CD4-positive, alpha-beta memory T cell (primary cell): ENCODE results near the gene F2R. TPM values are rescaled to one million over a fixed set of nuclear protein-coding genes. Genes with fewer than 3 reads are reported as not detected.
A peak's percentile ranks its signal among the peaks of the same experiment; 100 is the strongest.

ENCODE experiments used
- CTCF ChIA-PET: fragments of 350-600 bp; sonication (Branson Sonifier 250); formaldehyde crosslinking; loops from one replicate; lab custom pipeline; 2021; ENCODE audit warnings: inconsistent platforms; ENCODE audit not compliant: partially characterized antibody; lab: Charles Lee
- POLR2A ChIA-PET: fragments of 350-600 bp; sonication (Branson Sonifier 250); formaldehyde crosslinking; loops from one replicate; lab custom pipeline; 2021; ENCODE audit not compliant: partially characterized antibody; lab: Charles Lee
- DNase-seq, 5 donors: peaks; one replicate each; pipeline versions ENCODE4 v3.0.0 to v3.0.0-alpha.2; 2020 to 2022; ENCODE audit warnings: mixed read lengths in 1 of 5
- H3K27ac ChIP-seq: one replicate; pipeline ENCODE4 v1.7.0; 2013; ENCODE audit warnings: low read depth, low read length
- H3K27me3 ChIP-seq: 2 replicates; pipeline ENCODE4 v1.7.0; 2013; ENCODE audit warnings: mild to moderate bottlenecking, low read length, moderate library complexity; ENCODE audit not compliant: insufficient read depth
- H3K36me3 ChIP-seq: 2 replicates; pipeline ENCODE4 v1.7.0; 2013; ENCODE audit warnings: mild to moderate bottlenecking, low read length, moderate library complexity; ENCODE audit not compliant: insufficient read depth
- H3K4me1 ChIP-seq: 2 replicates; pipeline ENCODE4 v1.7.0; 2013; ENCODE audit warnings: mild to moderate bottlenecking, low read length, moderate library complexity; ENCODE audit not compliant: insufficient read depth
- H3K4me3 ChIP-seq, 2 donors: one replicate each; pipeline ENCODE4 v1.7.0; 2013; ENCODE audit warnings: low read length in 2 of 2, mild to moderate bottlenecking in 1 of 2
- H3K9me3 ChIP-seq, 2 donors: one replicate each; pipeline ENCODE4 v1.7.0; 2013; ENCODE audit warnings: low read length in 2 of 2, control low read depth in 1 of 2; ENCODE audit not compliant: control insufficient read depth in 1 of 2
- H3K27ac Mint-ChIP-seq, 7 donors: one replicate each; pipeline ENCODE4 v1.8.0; 2020 to 2021; ENCODE audit warnings: mixed read lengths in 7 of 7, mild to moderate bottlenecking in 6 of 7, inconsistent platforms in 3 of 7, moderate library complexity in 3 of 7
- H3K27me3 Mint-ChIP-seq, 2 donors: one replicate each; pipeline ENCODE4 v1.8.0; 2020 to 2021; ENCODE audit warnings: mixed read lengths in 2 of 2
- H3K36me3 Mint-ChIP-seq, 2 donors: one replicate each; pipeline ENCODE4 v1.8.0; 2020 to 2021; ENCODE audit warnings: mixed read lengths in 2 of 2, inconsistent platforms in 1 of 2, mild to moderate bottlenecking in 1 of 2
- H3K4me1 Mint-ChIP-seq, 4 donors: one replicate each; pipeline ENCODE4 v1.8.0; 2020 to 2021; ENCODE audit warnings: mixed read lengths in 4 of 4, mild to moderate bottlenecking in 1 of 4
- H3K4me3 Mint-ChIP-seq, 8 donors: one replicate each; pipeline ENCODE4 v1.8.0; 2020 to 2021; ENCODE audit warnings: mixed read lengths in 8 of 8, mild to moderate bottlenecking in 7 of 8, moderate library complexity in 6 of 8, inconsistent platforms in 3 of 8
- H3K9me3 Mint-ChIP-seq, 8 donors: one replicate each; pipeline ENCODE4 v1.8.0; 2020 to 2021; ENCODE audit warnings: mixed read lengths in 8 of 8, mild to moderate bottlenecking in 5 of 8, inconsistent platforms in 3 of 8, moderate library complexity in 1 of 8
- intact Hi-C: fragments of 100-400 bp; cut with micrococcal nuclease; formaldehyde crosslinking; loops from one replicate; pipeline ENCODE4 v1.15.1; 2023
- polyA plus RNA-seq, 2 donors: library from polyadenylated mRNA; unstranded; fragments of 300-500 nt; fragmentation: Illumina TruSeq; gene quantifications; one replicate each; pipeline ENCODE4 v1.2.3, GENCODE V29; 2021
- total RNA-seq, 2 experiments: library from RNA; stranded (reverse); gene quantifications; one replicate each; pipeline ENCODE4 v1.2.3, GENCODE V29; 2021

Gene F2R
- total and polyA plus RNA-seq, 4 experiments from 2014 or later, result 6.7 to 14.6 (median 10.7) TPM

DNA sequence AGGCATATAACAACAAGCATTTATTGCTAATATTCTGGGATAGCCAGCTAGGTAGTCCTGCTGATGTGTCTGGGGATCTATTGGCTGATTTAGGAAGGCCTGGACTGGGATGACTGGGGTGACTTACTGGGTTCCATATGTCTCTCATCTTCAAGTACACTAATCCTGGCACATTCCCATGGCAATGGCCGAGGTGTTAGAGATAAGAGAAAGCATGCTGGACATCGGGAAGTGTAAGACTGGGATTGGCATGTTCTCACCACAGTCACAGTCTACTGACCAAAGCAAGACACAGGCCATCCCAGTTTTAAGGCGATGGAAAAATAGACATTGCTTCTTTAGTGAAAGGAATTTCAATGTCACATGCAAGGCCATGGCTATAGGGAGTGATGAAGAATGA, 29.7 kb downstream of the F2R start:
- Histone ChIP-seq H3K27me3 (no peaks in the 10 kb centered on the region), H3K9me3 (no peaks in the 10 kb centered on the region), H3K4me1 (no peaks in the 10 kb centered on the region), H3K4me3 (no peak overlapping the region), H3K36me3 (no peaks in the 10 kb centered on the region), H3K27ac (no peak overlapping the region)
- no peak for DNase-seq
- CTCF ChIA-PET, result no interaction called here
- Mint-ChIP-seq H3K4me3 (no peak overlapping the region), H3K9me3 (no peaks in the 10 kb centered on the region), H3K27ac (no peak overlapping the region), H3K4me1 (peaks cover 1 to 5% (median 3%) of the 10 kb centered on the region in 4 donors), H3K27me3 (peaks cover 0 to 3% of the 10 kb centered on the region in 2 donors), H3K36me3 (no peaks in the 10 kb centered on the region)
- POLR2A ChIA-PET, result no interaction called here
- intact Hi-C loops, result no loop called here

DNA sequence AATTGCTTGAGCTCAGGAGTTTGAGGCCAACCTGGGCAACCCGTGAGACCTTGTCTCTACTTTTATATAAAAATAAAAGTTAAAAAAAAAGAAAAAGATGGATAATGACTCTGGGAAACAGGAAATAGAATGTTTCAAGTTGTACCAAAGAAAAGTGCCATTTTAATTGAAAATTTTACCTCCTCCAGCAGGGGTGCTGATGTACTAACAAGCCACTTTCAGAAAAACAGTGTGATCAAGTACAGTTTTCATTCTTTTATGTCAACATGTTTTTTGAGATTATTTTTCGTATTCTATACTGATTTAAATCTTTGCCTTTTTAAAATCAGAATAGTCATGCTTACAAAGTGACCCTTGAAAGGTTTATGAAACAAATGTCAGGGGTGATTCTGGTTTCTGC, 30.8 kb downstream of the F2R start:
- no peak overlapping the region for H3K4me3 Mint-ChIP-seq
- H3K4me1 Mint-ChIP-seq, result peaks cover 0 to 1% (median 0%) of the 10 kb centered on the region in 4 donors
- H3K4me3 ChIP-seq, result no peak overlapping the region
- no peak overlapping the region for H3K27ac ChIP-seq
- no peak overlapping the region for H3K27ac Mint-ChIP-seq
- CTCF ChIA-PET, result no interaction called here
- H3K36me3 ChIP-seq, result no peaks in the 10 kb centered on the region
- no peaks in the 10 kb centered on the region for H3K36me3 Mint-ChIP-seq
- H3K9me3 Mint-ChIP-seq, result no peaks in the 10 kb centered on the region
- peaks cover 0 to 3% of the 10 kb centered on the region in 2 donors for H3K27me3 Mint-ChIP-seq
- H3K9me3 ChIP-seq, result no peaks in the 10 kb centered on the region
- POLR2A ChIA-PET, result interaction anchor here (1.0 kb wide), 1 partner anchor 8 kb away, joined by 6 read pairs; no protein-coding TSS in a partner anchor
- H3K27me3 ChIP-seq, result no peaks in the 10 kb centered on the region
- intact Hi-C loops, result no loop called here
- H3K4me1 ChIP-seq, result no peaks in the 10 kb centered on the region
- no peak for DNase-seq

DNA sequence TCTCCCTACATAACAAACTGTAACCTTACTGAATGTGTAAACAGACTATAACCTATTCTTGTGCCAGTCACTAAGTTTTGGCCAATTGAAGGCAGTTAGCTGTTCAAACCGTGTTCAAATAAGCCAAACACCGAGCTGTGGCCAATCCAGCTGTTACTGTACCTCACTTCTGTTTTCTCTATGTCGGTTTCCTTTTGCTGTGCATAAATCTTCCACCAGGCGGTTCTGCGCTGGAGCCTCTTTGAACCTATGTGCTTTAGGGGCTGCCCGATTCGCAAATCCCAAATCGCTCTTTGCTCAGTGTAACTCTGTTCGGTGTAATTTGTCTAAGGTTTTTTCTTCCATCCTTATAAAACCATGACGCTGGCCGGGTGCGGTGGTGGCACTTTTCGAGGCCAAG, 31.8 kb downstream of the F2R start:
- Mint-ChIP-seq H3K4me3 (no peak overlapping the region), H3K9me3 (no peaks in the 10 kb centered on the region), H3K36me3 (no peaks in the 10 kb centered on the region), H3K27ac (no peak overlapping the region), H3K4me1 (peaks cover 0 to 1% (median 0%) of the 10 kb centered on the region in 4 donors), H3K27me3 (peaks cover 0 to 3% of the 10 kb centered on the region in 2 donors)
- DNase-seq, result no peak
- Histone ChIP-seq H3K4me3 (no peak overlapping the region), H3K36me3 (no peaks in the 10 kb centered on the region), H3K9me3 (no peaks in the 10 kb centered on the region), H3K27me3 (no peaks in the 10 kb centered on the region), H3K4me1 (no peaks in the 10 kb centered on the region), H3K27ac (no peak overlapping the region)
- ChIA-PET POLR2A (interaction anchor here (1.0 to 1.5 kb wide), 3 partner anchors 8 to 10 kb away, joined by 3 to 6 read pairs (median 5); no protein-coding TSS in a partner anchor), CTCF (interaction anchor here (1.5 kb wide), 1 partner anchor 26 kb away, joined by 4 read pairs; no protein-coding TSS in a partner anchor)
- intact Hi-C loops, result no loop called here

DNA sequence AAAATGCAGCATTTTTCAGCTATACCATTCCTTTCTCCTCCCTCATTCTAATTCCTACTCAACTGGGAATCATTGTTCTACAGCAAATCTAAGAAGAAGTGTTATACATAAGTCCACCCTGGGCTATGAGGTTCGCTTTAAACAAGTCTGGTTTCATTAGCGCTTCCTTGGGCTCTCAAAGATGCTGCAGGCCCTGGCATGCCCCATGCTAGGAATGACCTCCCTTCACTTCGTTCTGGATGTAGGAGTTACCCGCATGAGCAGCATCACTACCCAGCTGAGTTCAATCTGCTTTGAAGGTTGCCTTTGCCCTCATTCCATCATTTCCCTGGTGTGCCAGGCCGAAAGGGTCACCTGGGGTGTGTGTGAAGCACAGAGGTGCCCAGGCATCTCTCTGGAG, 35.4 kb downstream of the F2R start:
- DNase-seq, result no peak
- no peaks in the 10 kb centered on the region for H3K4me1 ChIP-seq
- Mint-ChIP-seq H3K4me1 (peaks cover 0 to 1% (median 0%) of the 10 kb centered on the region in 4 donors), H3K9me3 (no peaks in the 10 kb centered on the region), H3K36me3 (no peaks in the 10 kb centered on the region), H3K27ac (no peak overlapping the region), H3K4me3 (no peak overlapping the region), H3K27me3 (peaks cover 0 to 3% of the 10 kb centered on the region in 2 donors)
- no peak overlapping the region for H3K27ac ChIP-seq
- intact Hi-C loops, result no loop called here
- ChIA-PET CTCF (no interaction called here), POLR2A (no interaction called here)
- no peaks in the 10 kb centered on the region for H3K9me3 ChIP-seq
- no peaks in the 10 kb centered on the region for H3K27me3 ChIP-seq
- no peaks in the 10 kb centered on the region for H3K36me3 ChIP-seq
- H3K4me3 ChIP-seq, result no peak overlapping the region

DNA sequence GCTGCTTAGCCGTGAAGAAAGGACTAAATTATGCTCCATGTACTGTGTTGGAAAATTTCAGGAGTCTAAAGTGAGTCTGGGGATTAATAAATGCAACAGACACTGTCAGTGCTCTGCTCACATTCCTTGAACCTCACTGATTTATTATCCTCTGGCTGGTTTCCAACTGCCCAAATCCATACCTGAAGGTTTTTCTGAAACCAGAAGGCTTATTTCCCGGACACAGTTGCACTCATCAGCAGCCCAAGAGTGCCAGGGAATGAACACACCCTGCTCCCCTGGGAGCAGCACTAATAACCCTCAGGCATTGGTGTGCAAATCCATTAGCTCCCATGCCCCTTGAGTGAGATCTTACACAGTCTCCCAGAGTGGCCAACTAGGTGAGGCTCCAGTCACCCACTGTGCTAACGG, 38.7 kb downstream of the F2R start:
- Histone ChIP-seq H3K9me3 (no peaks in the 10 kb centered on the region), H3K27me3 (no peaks in the 10 kb centered on the region), H3K27ac (no peak overlapping the region), H3K36me3 (no peaks in the 10 kb centered on the region), H3K4me1 (no peaks in the 10 kb centered on the region), H3K4me3 (no peak overlapping the region)
- peak overlapping the region in 1 of 8 donors; percentile 37 for H3K4me3 Mint-ChIP-seq
- no peaks in the 10 kb centered on the region for H3K36me3 Mint-ChIP-seq
- no peak overlapping the region for H3K27ac Mint-ChIP-seq
- intact Hi-C loops, result no loop called here
- peaks cover 0 to 2% (median 0%) of the 10 kb centered on the region in 4 donors for H3K4me1 Mint-ChIP-seq
- no peaks in the 10 kb centered on the region for H3K9me3 Mint-ChIP-seq
- no peaks in the 10 kb centered on the region for H3K27me3 Mint-ChIP-seq
- no peak for DNase-seq
- POLR2A ChIA-PET, result interaction anchor here (0.9 kb wide), 1 partner anchor 22 kb away, joined by 6 read pairs; no protein-coding TSS in a partner anchor
- CTCF ChIA-PET, result interaction anchor here (1.1 to 2.1 kb wide), 3 partner anchors 16 to 20 kb away, joined by 4 to 8 read pairs (median 5); no protein-coding TSS in a partner anchor

DNA sequence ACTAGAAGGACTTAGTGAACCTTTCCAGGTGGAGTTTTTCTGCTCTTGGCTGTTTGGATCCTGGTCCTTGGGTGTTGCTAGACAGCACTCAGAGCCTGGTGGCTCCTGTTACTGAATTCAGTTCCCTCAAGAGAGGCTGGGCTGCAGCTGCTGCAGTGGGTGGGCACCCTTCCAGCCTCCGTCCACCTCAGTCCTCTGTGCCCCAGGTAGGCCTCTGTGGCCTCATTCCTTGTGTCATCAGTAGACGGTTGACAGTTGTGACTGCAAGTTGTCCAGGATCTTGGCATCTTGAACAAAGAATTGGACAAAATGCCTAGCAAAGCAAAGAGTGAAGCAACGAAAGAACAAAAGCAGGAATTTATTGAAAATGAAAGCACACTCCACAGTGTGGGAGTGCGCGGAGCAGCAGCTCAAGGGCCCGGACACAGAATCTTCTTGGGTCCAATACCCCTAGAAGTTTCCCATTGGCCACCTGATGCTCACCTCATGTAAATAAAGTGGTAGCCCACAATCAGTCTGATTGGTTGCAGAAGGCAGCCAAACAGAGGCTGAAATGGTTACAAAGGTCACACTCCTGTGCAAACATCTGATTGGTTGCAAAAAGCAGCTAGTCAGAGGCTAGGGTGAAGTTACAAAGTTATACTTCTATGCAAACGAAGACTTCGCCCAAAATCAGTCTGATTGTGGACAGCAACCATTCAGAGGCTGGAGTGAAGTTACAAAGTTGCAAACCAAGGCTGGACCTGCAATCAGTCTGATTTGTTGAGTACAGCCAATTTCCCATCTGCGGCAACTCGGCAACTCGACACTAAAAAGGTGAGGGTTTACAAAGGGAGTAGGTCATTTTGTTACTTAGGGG, 40.1 kb downstream of the F2R start:
- ChIA-PET CTCF (interaction anchor here (1.1 to 1.5 kb wide), 3 partner anchors 16 to 18 kb away, joined by 3 to 8 read pairs (median 4); no protein-coding TSS in a partner anchor), POLR2A (interaction anchor here (0.9 to 1.2 kb wide), 2 partner anchors 17 to 24 kb away, joined by 3 to 6 read pairs; no protein-coding TSS in a partner anchor)
- H3K4me1 Mint-ChIP-seq, result peaks cover 0 to 2% (median 0%) of the 10 kb centered on the region in 4 donors
- H3K4me3 ChIP-seq, result no peak overlapping the region
- no peaks in the 10 kb centered on the region for H3K27me3 Mint-ChIP-seq
- H3K9me3 Mint-ChIP-seq, result no peaks in the 10 kb centered on the region
- no peaks in the 10 kb centered on the region for H3K27me3 ChIP-seq
- H3K27ac ChIP-seq, result no peak overlapping the region
- H3K36me3 ChIP-seq, result no peaks in the 10 kb centered on the region
- H3K4me1 ChIP-seq, result no peaks in the 10 kb centered on the region
- DNase-seq, result no peak
- intact Hi-C loops, result no loop called here
- no peak overlapping the region for H3K27ac Mint-ChIP-seq
- H3K36me3 Mint-ChIP-seq, result no peaks in the 10 kb centered on the region
- no peaks in the 10 kb centered on the region for H3K9me3 ChIP-seq
- no peak overlapping the region for H3K4me3 Mint-ChIP-seq

DNA sequence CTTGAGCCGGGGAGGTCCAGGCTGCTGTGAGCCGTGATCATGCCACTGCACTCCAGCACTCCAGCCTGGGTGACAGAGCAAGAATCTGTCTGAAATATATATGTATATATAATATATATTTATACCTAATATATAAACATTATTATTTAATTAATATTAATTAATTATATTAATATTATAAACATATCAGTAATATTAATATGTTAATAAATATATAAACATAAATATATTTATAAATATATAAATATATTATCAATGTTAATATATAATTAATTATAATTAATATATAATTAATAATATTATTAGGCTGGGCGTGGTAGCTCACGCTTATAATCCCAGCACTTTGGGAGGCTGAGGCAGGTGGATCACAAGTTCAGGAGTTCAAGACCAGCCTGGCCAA, 41.1 kb downstream of the F2R start:
- no peaks in the 10 kb centered on the region for H3K36me3 ChIP-seq
- H3K9me3 ChIP-seq, result no peaks in the 10 kb centered on the region
- no peaks in the 10 kb centered on the region for H3K36me3 Mint-ChIP-seq
- no peak overlapping the region for H3K27ac Mint-ChIP-seq
- intact Hi-C loops, result no loop called here
- no peak for DNase-seq
- no peaks in the 10 kb centered on the region for H3K4me1 ChIP-seq
- no peak overlapping the region for H3K4me3 ChIP-seq
- ChIA-PET CTCF (no interaction called here), POLR2A (interaction anchor here (1.2 kb wide), 1 partner anchor 18 kb away, joined by 3 read pairs; no protein-coding TSS in a partner anchor)
- no peaks in the 10 kb centered on the region for H3K9me3 Mint-ChIP-seq
- no peak overlapping the region for H3K4me3 Mint-ChIP-seq
- H3K27ac ChIP-seq, result no peak overlapping the region
- no peaks in the 10 kb centered on the region for H3K27me3 Mint-ChIP-seq
- H3K27me3 ChIP-seq, result no peaks in the 10 kb centered on the region
- peaks cover 0 to 2% (median under 1%) of the 10 kb centered on the region in 4 donors for H3K4me1 Mint-ChIP-seq
